ENCODE results near the gene PAQR3.

DNA sequence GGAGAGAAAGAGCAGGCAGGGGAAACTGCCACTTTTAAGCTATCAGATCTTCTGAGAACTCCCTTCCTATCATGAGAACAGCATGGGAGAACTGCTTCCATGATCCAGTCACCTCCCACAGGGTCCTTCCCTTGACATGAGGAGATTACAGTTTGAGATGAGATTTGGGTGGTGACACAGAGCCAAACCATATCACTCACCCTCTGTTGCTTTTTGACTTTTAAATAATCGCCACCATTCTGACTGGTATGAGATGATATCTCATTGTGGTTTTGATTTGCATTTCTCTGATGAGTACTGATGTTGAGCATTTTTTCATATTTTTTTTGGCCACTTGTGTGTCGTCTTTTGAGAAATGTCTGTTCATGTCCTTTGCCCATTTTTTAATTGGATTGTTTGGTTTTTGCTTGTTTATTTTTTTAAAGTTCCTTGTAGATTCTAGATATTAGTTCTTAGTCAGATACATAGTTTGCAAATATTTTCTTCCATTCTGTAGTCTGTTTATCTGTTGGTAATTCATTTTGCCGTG lies 6.5 kb upstream of the PAQR3 start:
- TF ChIP-seq, protein P1, sequence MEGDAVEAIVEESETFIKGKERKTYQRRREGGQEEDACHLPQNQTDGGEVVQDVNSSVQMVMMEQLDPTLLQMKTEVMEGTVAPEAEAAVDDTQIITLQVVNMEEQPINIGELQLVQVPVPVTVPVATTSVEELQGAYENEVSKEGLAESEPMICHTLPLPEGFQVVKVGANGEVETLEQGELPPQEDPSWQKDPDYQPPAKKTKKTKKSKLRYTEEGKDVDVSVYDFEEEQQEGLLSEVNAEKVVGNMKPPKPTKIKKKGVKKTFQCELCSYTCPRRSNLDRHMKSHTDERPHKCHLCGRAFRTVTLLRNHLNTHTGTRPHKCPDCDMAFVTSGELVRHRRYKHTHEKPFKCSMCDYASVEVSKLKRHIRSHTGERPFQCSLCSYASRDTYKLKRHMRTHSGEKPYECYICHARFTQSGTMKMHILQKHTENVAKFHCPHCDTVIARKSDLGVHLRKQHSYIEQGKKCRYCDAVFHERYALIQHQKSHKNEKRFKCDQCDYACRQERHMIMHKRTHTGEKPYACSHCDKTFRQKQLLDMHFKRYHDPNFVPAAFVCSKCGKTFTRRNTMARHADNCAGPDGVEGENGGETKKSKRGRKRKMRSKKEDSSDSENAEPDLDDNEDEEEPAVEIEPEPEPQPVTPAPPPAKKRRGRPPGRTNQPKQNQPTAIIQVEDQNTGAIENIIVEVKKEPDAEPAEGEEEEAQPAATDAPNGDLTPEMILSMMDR (IDR thresholded peaks at IDR 0.05; ENCODE audit: borderline replicate concordance, extremely low read depth, low read length, poor library complexity, severe bottlenecking) = no peak
- no peak for TF ChIP-seq EZH2 (IDR thresholded peaks at IDR 0.05; ENCODE audit: borderline replicate concordance, low read depth, low read length, severe bottlenecking)
